C4-2B (cell line): ENCODE results near the gene R3HDM2.

Experiments
- CTCF ChIP-seq: fragments of 450-650 bp; conservative IDR thresholded peaks from 2 replicates; pipeline ENCODE4 v1.5.1; 2017; ENCODE audit warnings: mild to moderate bottlenecking
- ZFX ChIP-seq: fragments of 450-650 bp; IDR thresholded peaks from 2 replicates; pipeline ENCODE4 v1.6.1; 2017

GRCh38 chr12:57213058-57213715 is 217.7 kb downstream of the R3HDM2 start:
- TF ChIP-seq CTCF (peak; percentile 95), ZFX (no peak)
